HEK293 (cell line): ENCODE measurements around the gene DNAJC10.

Experiments used
- CTCF ChIA-PET: fragments of 350-600 bp; formaldehyde crosslinking; extraction: SDS; loops from one replicate; lab custom pipeline; 2021; ENCODE audit warnings: antibody characterized with exemption; lab: Yijun Ruan, JAX
- POLR2A ChIA-PET: fragments of 300-600 bp; formaldehyde crosslinking; extraction: SDS; loops from one replicate; lab custom pipeline; 2020; ENCODE audit warnings: antibody characterized with exemption, inconsistent platforms; lab: Yijun Ruan, JAX
- H3K27ac ChIP-seq: fragments of 200-500 bp; sonication (Bioruptor generic); 2 replicates; pipeline ENCODE4 v1.5.1; 2014; ENCODE audit warnings: low read depth, low read length, control low read depth, inconsistent platforms; ENCODE audit errors: extremely low read depth
- H3K36me3 ChIP-seq, 2 experiments: fragments of 200-500 bp in 1 of 2; sonication (Bioruptor generic) in 1 of 2; 1 replicate in 1 of 2; 2 replicates in 1 of 2; pipeline ENCODE4 v1.5.1; 2014 to 2017; ENCODE audit warnings: inconsistent platforms in 2 of 2, low read length in 2 of 2; ENCODE audit not compliant: control insufficient read depth in 2 of 2, insufficient read depth in 1 of 2
- H3K4me1 ChIP-seq: fragments of 200-500 bp; sonication (Bioruptor generic); 2 replicates; pipeline ENCODE4 v1.5.1; 2014; ENCODE audit warnings: mild to moderate bottlenecking, low read length, inconsistent platforms; ENCODE audit not compliant: control insufficient read depth, insufficient read depth
- H3K4me3 ChIP-seq: 2 replicates; pipeline ENCODE4 v1.5.1; 2011; ENCODE audit warnings: low read depth, mild to moderate bottlenecking, control low read depth, low read length, moderate library complexity
- H3K9me3 ChIP-seq: fragments of 200-500 bp; sonication (Bioruptor generic); 2 replicates; pipeline ENCODE4 v1.5.1; 2014; ENCODE audit warnings: low read depth, low read length, inconsistent platforms; ENCODE audit not compliant: control insufficient read depth, insufficient read depth
- HOXD13 ChIP-seq: sonication (generic); formaldehyde crosslinking; IDR thresholded peaks from 2 replicates; pipeline ENCODE4 v1.8.0; 2022; ENCODE audit warnings: missing genetic modification reagents, borderline replicate concordance
- KLF9 ChIP-seq: fragments of 450-650 bp; formaldehyde crosslinking; IDR thresholded peaks from 2 replicates; pipeline ENCODE4 v1.5.1; 2016; ENCODE audit warnings: missing biosample characterization, missing genetic modification characterization, low read depth
- PATZ1 ChIP-seq: fragments of 450-650 bp; formaldehyde crosslinking; IDR thresholded peaks from 2 replicates; pipeline ENCODE4 v1.5.1; 2016; ENCODE audit warnings: missing biosample characterization, missing genetic modification characterization
- ZNF10 ChIP-seq: fragments of 450-650 bp; formaldehyde crosslinking; IDR thresholded peaks from 2 replicates; pipeline ENCODE4 v1.5.1; 2017; ENCODE audit warnings: missing biosample characterization, missing genetic modification characterization
- ZNF112 ChIP-seq: fragments of 450-650 bp; formaldehyde crosslinking; IDR thresholded peaks from 2 replicates; pipeline ENCODE4 v1.5.0; 2017; ENCODE audit warnings: missing biosample characterization, missing genetic modification characterization
- ZNF146 ChIP-seq: fragments of 450-650 bp; formaldehyde crosslinking; IDR thresholded peaks from 2 replicates; pipeline ENCODE4 v1.5.1; 2016; ENCODE audit warnings: missing biosample characterization, missing genetic modification characterization
- ZNF157 ChIP-seq: fragments of 450-650 bp; formaldehyde crosslinking; IDR thresholded peaks from 2 replicates; pipeline ENCODE4 v1.5.1; 2016; ENCODE audit warnings: missing biosample characterization, missing genetic modification characterization
- ZNF214 ChIP-seq: fragments of 450-650 bp; formaldehyde crosslinking; IDR thresholded peaks from 2 replicates; pipeline ENCODE4 v1.5.1; 2017; ENCODE audit warnings: missing biosample characterization, mild to moderate bottlenecking, missing genetic modification characterization, borderline replicate concordance
- ZNF341 ChIP-seq: fragments of 450-650 bp; formaldehyde crosslinking; IDR thresholded peaks from 2 replicates; pipeline ENCODE4; 2016; ENCODE audit warnings: low read depth, missing biosample characterization, missing genetic modification characterization
- ZNF423 ChIP-seq: fragments of 450-650 bp; formaldehyde crosslinking; IDR thresholded peaks from 2 replicates; pipeline ENCODE4 v1.5.1; 2016; ENCODE audit warnings: missing biosample characterization, missing genetic modification characterization
- ZNF488 ChIP-seq: fragments of 450-650 bp; formaldehyde crosslinking; IDR thresholded peaks from 2 replicates; pipeline ENCODE4 v1.5.1; 2016; ENCODE audit warnings: missing biosample characterization, missing genetic modification characterization
- ZNF530 ChIP-seq: fragments of 450-650 bp; formaldehyde crosslinking; IDR thresholded peaks from 2 replicates; pipeline ENCODE4 v1.5.1; 2016; ENCODE audit warnings: low read depth, missing biosample characterization, missing genetic modification characterization
- ZNF600 ChIP-seq: fragments of 450-650 bp; formaldehyde crosslinking; IDR thresholded peaks from 2 replicates; pipeline ENCODE4 v1.5.1; 2016; ENCODE audit warnings: missing biosample characterization, missing genetic modification characterization
- ZNF670 ChIP-seq: fragments of 450-650 bp; formaldehyde crosslinking; IDR thresholded peaks from 2 replicates; pipeline ENCODE4 v1.5.1; 2016; ENCODE audit warnings: missing biosample characterization, missing genetic modification characterization, low read depth
- ZNF785 ChIP-seq: fragments of 450-650 bp; formaldehyde crosslinking; IDR thresholded peaks from 2 replicates; pipeline ENCODE4 v1.5.1; 2016; ENCODE audit warnings: missing biosample characterization, missing genetic modification characterization
- ZXDB ChIP-seq: fragments of 450-650 bp; formaldehyde crosslinking; IDR thresholded peaks from 2 replicates; pipeline ENCODE4 v1.5.1; 2016; ENCODE audit warnings: missing biosample characterization, missing genetic modification characterization
- TF ChIP-seq, protein P1 (sequence below): fragments of 450-650 bp; formaldehyde crosslinking; IDR thresholded peaks from 2 replicates; pipeline ENCODE4 v1.5.1; 2016; ENCODE audit warnings: missing biosample characterization, missing genetic modification characterization
- TF ChIP-seq, protein P2 (sequence below): fragments of 450-650 bp; formaldehyde crosslinking; IDR thresholded peaks from 2 replicates; pipeline ENCODE4 v1.5.1; 2016; ENCODE audit warnings: missing biosample characterization, missing genetic modification characterization

The DNAJC10 gene

DNA sequence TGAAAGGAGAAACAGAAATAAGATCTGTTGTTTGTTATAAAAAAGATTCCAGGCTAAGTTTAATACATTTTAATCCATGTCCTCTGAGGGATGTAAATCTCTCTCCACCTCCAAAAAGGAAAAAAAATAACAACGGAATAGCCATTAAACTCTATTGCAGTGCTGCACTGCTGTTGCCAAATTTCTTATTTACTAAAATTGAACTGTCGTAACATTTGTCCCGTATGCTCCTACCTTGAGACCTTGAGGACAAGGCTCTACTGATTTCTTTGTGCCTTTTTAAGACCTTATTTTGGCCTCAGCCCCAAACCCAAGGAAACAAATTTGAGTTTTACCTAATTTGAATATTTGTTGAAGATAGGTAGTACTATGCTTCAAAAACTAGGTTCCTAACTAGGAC lies 94.0 kb downstream of the DNAJC10 start:
- H3K36me3 ChIP-seq = no peaks in the 10 kb centered on the region
- CTCF ChIA-PET = interaction anchor here (0.6 kb wide), 1 partner anchor 258 kb away, joined by 3 read pairs; no protein-coding TSS in a partner anchor
- H3K4me3 ChIP-seq = no peak overlapping the region
- no peak overlapping the region for H3K27ac ChIP-seq
- H3K9me3 ChIP-seq = no peaks in the 10 kb centered on the region
- H3K4me1 ChIP-seq = no peaks in the 10 kb centered on the region
- no peak for TF ChIP-seq ZNF214 (tag by site-specific recombination)
- no peak for TF ChIP-seq ZNF341
- TF ChIP-seq ZNF670 (tag by site-specific recombination) = no peak
- TF ChIP-seq ZNF530 (tag by site-specific recombination) = no peak
- no peak for TF ChIP-seq ZNF488 (tag by site-specific recombination)
- TF ChIP-seq, protein P1, sequence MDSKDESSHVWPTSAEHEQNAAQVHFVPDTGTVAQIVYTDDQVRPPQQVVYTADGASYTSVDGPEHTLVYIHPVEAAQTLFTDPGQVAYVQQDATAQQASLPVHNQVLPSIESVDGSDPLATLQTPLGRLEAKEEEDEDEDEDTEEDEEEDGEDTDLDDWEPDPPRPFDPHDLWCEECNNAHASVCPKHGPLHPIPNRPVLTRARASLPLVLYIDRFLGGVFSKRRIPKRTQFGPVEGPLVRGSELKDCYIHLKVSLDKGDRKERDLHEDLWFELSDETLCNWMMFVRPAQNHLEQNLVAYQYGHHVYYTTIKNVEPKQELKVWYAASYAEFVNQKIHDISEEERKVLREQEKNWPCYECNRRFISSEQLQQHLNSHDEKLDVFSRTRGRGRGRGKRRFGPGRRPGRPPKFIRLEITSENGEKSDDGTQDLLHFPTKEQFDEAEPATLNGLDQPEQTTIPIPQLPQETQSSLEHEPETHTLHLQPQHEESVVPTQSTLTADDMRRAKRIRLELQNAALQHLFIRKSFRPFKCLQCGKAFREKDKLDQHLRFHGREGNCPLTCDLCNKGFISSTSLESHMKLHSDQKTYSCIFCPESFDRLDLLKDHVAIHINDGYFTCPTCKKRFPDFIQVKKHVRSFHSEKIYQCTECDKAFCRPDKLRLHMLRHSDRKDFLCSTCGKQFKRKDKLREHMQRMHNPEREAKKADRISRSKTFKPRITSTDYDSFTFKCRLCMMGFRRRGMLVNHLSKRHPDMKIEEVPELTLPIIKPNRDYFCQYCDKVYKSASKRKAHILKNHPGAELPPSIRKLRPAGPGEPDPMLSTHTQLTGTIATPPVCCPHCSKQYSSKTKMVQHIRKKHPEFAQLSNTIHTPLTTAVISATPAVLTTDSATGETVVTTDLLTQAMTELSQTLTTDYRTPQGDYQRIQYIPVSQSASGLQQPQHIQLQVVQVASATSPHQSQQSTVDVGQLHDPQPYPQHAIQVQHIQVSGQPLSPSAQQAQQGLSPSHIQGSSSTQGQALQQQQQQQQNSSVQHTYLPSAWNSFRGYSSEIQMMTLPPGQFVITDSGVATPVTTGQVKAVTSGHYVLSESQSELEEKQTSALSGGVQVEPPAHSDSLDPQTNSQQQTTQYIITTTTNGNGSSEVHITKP = no peak
- TF ChIP-seq, protein P2, sequence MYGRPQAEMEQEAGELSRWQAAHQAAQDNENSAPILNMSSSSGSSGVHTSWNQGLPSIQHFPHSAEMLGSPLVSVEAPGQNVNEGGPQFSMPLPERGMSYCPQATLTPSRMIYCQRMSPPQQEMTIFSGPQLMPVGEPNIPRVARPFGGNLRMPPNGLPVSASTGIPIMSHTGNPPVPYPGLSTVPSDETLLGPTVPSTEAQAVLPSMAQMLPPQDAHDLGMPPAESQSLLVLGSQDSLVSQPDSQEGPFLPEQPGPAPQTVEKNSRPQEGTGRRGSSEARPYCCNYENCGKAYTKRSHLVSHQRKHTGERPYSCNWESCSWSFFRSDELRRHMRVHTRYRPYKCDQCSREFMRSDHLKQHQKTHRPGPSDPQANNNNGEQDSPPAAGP (tag by site-specific recombination) = no peak
- TF ChIP-seq ZNF157 (tag by site-specific recombination) = no peak
- TF ChIP-seq ZNF10 (tag by site-specific recombination) = no peak
- no peak for TF ChIP-seq KLF9 (tag by site-specific recombination)
- TF ChIP-seq ZXDB (tag by site-specific recombination) = no peak
- no peak for TF ChIP-seq PATZ1 (tag by site-specific recombination)
- no peak for TF ChIP-seq HOXD13 (CRISPR knock-in tag)
- no peak for TF ChIP-seq ZNF112 (tag by site-specific recombination)
- no peak for TF ChIP-seq ZNF423
- TF ChIP-seq ZNF146 = no peak
- TF ChIP-seq, all 188 proteins: peak for 0
- POLR2A ChIA-PET = no interaction called here

DNA sequence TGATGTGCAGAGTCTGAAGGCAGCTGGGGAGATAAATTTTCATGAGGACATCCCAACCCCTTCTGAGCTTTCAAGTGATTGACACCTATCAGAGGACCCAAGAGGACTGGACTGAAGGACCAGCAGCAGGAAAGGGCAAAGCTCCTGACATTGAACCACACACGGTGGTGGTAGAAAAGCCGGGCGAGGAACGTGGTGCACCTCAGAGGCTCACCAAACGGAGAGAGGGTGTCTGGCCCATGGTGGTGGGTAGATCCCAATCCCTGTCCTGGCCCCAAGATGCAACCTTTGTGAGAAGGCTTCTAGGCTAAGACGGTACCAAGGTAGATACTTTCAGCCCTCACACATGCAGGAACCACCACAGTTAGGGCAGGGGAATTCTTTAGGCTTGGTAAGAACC lies 98.3 kb downstream of the DNAJC10 start:
- H3K36me3 ChIP-seq = no peaks in the 10 kb centered on the region
- TF ChIP-seq ZNF785 = no peak
- TF ChIP-seq ZNF600 (tag by site-specific recombination) = no peak
- H3K9me3 ChIP-seq = no peaks in the 10 kb centered on the region
- ChIA-PET POLR2A (no interaction called here), CTCF (no interaction called here)
- H3K27ac ChIP-seq = no peak overlapping the region
- H3K4me3 ChIP-seq = no peak overlapping the region
- peaks cover 8% of the 10 kb centered on the region; the same call in 1 of the 2 replicates for H3K4me1 ChIP-seq
